ENCODE data around the gene TTC28.

DNA sequence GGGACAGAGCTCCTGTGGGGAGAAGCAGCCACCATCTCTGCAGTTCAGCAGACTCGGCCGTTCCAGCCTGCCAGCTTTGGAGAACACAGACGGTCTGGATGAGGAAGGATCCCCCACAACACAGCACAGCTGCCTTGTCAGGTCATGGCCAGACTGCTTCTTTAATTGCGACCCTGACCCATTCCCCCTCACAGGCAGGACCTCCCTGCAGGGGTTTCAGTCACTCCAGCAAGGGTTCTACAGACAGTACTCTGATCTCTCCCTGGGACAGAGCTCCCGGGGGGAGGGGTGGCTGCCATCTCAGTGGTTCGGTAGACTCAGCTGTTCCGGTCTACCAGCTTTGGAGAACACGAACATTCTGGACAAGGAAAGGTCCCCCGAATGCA, 173.5 kb downstream of the TTC28 start:
- TF ChIP-seq, protein P1, sequence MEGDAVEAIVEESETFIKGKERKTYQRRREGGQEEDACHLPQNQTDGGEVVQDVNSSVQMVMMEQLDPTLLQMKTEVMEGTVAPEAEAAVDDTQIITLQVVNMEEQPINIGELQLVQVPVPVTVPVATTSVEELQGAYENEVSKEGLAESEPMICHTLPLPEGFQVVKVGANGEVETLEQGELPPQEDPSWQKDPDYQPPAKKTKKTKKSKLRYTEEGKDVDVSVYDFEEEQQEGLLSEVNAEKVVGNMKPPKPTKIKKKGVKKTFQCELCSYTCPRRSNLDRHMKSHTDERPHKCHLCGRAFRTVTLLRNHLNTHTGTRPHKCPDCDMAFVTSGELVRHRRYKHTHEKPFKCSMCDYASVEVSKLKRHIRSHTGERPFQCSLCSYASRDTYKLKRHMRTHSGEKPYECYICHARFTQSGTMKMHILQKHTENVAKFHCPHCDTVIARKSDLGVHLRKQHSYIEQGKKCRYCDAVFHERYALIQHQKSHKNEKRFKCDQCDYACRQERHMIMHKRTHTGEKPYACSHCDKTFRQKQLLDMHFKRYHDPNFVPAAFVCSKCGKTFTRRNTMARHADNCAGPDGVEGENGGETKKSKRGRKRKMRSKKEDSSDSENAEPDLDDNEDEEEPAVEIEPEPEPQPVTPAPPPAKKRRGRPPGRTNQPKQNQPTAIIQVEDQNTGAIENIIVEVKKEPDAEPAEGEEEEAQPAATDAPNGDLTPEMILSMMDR (IDR thresholded peaks at IDR 0.05; ENCODE audit: insufficient read depth, low read depth, low read length), result no peak
- TF ChIP-seq EZH2 (IDR thresholded peaks at IDR 0.05; ENCODE audit: insufficient read depth, low read length), result no peak
